Lower leg skin (tissue), 3 donors: Measurements from ENCODE around the gene OR8D4.

Experiments
- POLR2A ChIP-seq, 2 donors: fragments of 450-650 bp; IDR thresholded peaks; one replicate each; pipeline ENCODE4 v1.6.1; 2016 to 2017; ENCODE audit warnings: antibody characterized with exemption in 2 of 2, mild to moderate bottlenecking in 1 of 2, moderate library complexity in 1 of 2
- TF ChIP-seq, protein P1 (sequence below), 3 donors: fragments of 450-650 bp; IDR thresholded peaks; one replicate each; pipeline ENCODE4 v1.5.1; 2016; ENCODE audit warnings: antibody characterized with exemption in 3 of 3, mild to moderate bottlenecking in 3 of 3, moderate library complexity in 2 of 3

DNA sequence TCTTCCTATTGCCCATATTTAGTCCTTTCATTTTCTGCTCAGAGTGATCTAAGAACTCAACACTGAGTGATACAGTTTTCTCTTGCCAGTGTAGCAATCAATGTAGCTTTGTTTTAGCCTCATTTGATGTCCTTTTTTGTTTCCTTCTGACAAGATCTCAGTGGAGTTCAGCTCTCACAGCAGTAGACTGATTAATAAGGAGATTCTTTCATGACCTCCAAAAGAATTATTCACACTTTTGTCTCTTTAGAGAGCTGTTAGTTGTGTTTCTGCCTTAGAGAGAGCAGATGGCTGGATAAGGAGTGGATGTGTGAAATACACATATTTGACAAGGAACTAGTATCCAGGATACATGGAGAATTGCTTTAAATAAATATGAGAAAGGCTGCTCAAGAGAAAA lies 9.9 kb upstream of the OR8D4 start:
- TF ChIP-seq, protein P1, sequence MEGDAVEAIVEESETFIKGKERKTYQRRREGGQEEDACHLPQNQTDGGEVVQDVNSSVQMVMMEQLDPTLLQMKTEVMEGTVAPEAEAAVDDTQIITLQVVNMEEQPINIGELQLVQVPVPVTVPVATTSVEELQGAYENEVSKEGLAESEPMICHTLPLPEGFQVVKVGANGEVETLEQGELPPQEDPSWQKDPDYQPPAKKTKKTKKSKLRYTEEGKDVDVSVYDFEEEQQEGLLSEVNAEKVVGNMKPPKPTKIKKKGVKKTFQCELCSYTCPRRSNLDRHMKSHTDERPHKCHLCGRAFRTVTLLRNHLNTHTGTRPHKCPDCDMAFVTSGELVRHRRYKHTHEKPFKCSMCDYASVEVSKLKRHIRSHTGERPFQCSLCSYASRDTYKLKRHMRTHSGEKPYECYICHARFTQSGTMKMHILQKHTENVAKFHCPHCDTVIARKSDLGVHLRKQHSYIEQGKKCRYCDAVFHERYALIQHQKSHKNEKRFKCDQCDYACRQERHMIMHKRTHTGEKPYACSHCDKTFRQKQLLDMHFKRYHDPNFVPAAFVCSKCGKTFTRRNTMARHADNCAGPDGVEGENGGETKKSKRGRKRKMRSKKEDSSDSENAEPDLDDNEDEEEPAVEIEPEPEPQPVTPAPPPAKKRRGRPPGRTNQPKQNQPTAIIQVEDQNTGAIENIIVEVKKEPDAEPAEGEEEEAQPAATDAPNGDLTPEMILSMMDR (IDR thresholded peaks at IDR 0.05) = no peak
- TF ChIP-seq POLR2A (IDR thresholded peaks at IDR 0.05) = no peak
